K562 (cell line): ENCODE results near the gene MOB4.

Source experiments
- RAD21 ChIP-seq, 2 experiments: fragments of 250-450 bp in 1 of 2; fragments of 450-650 bp in 1 of 2; sonication (Bioruptor Pico) in 1 of 2; formaldehyde crosslinking in 1 of 2; IDR thresholded peaks in 1 of 2; conservative IDR thresholded peaks in 1 of 2; 2 replicates each; pipeline versions ENCODE4 v1.4.0 to v1.8.0; 2020 to 2022; ENCODE audit warnings: mild to moderate bottlenecking in 2 of 2, moderate library complexity in 1 of 2
- ZNF133 ChIP-seq: fragments of 250-450 bp; sonication (Bioruptor Pico); IDR thresholded peaks from 2 replicates; pipeline ENCODE4 v1.4.0; 2020; ENCODE audit warnings: mild to moderate bottlenecking

DNA sequence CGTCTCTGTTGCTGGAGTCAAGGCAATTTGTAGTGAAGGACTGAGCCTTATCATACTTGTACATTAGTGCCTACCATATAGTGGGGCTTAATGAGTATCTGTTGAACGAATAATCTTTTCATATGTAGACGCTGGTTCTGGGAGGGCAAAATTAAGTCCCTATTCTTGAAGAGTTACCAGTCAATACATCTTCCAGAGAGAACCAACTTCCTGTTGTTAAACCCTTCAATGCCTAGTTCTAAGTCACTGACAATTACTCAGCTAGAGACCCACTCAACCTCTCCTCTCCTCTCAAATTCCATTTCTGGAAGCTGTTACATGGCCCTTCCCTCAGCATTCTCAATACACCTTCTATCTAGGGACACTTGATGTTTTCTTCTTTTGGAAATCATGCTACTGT is 1.1 kb upstream of the MOB4 start:
- TF ChIP-seq RAD21 (CRISPR knock-in tag; conservative IDR thresholded peaks at IDR 0.05 in 1 of 2, IDR thresholded peaks at IDR 0.05 in 1 of 2): no peak
- TF ChIP-seq ZNF133 (CRISPR knock-in tag): no peak
